ENCODE data around the gene ZNF205. TPM values are rescaled to one million over a fixed set of nuclear protein-coding genes. Genes with fewer than 3 reads are reported as not detected.

The ZNF205 gene
- total and polyA plus RNA-seq, 9 of the 15 experiments (the other 6 are each of a cell fraction or from before 2014, with no cell fraction given): 2.4 to 11.8 (median 5.1) TPM; not detected in 2

- TF ChIP-seq SREBF1 (IDR thresholded peaks at IDR 0.05; ENCODE audit: borderline replicate concordance, low read depth, low read length): no peak
- TF ChIP-seq PHF20 (IDR thresholded peaks at IDR 0.05; ENCODE audit: partially characterized antibody): peak; percentile 93
- no peak for TF ChIP-seq KAT7 (CRISPR knock-in tag; IDR thresholded peaks at IDR 0.05; ENCODE audit: borderline replicate concordance)
- TF ChIP-seq CREB1 (IDR thresholded peaks at IDR 0.05): no peak
- TF ChIP-seq CREB1 (CRISPR knock-in tag; IDR thresholded peaks at IDR 0.05): no peak
- no peak for TF ChIP-seq BACH1 (tag; IDR thresholded peaks at IDR 0.05)
- no peak for TF ChIP-seq RHOXF2B (CRISPR knock-in tag; conservative IDR thresholded peaks at IDR 0.05)
- TF ChIP-seq MBD2 (IDR thresholded peaks at IDR 0.05; ENCODE audit: borderline replicate concordance, low read depth): peak; percentile 42; the same call in 1 of the 2 replicates
- TF ChIP-seq POLR2G (IDR thresholded peaks at IDR 0.05; ENCODE audit: low read depth, low read length): peak; percentile 72
- 0 out of 6 replicates have a peak, but pooled peaks of 1 of the 3 experiments have one; percentile 0 for TF ChIP-seq CTCF (IDR thresholded peaks at IDR 0.05 in 2 of 3, conservative IDR thresholded peaks at IDR 0.05 in 1 of 3; ENCODE audit: insufficient read depth in 2 of 3, low read depth in 1 of 3, low read length in 3 of 3)
- peak; percentile 60; the same call in 1 of the 2 replicates for TF ChIP-seq TOE1 (IDR thresholded peaks at IDR 0.05; ENCODE audit: borderline replicate concordance)
- TF ChIP-seq TOE1 (CRISPR knock-in tag; IDR thresholded peaks at IDR 0.05; ENCODE audit: borderline replicate concordance, low read depth): no peak
- peak; percentile 89 to 96 for TF ChIP-seq MAZ (CRISPR knock-in tag; conservative IDR thresholded peaks at IDR 0.05 in 1 of 2, IDR thresholded peaks at IDR 0.05 in 1 of 2)
- TF ChIP-seq CGGBP1 (CRISPR knock-in tag; IDR thresholded peaks at IDR 0.05): no peak
- no peak for TF ChIP-seq DACH1 (IDR thresholded peaks at IDR 0.05; ENCODE audit: partially characterized antibody)
- no peak for TF ChIP-seq ETS2 (tag; IDR thresholded peaks at IDR 0.05; ENCODE audit: borderline replicate concordance, poor library complexity, severe bottlenecking)
- TF ChIP-seq CREB3L1 (IDR thresholded peaks at IDR 0.05; ENCODE audit: borderline replicate concordance, low read depth): no peak
- TF ChIP-seq ESRRB (CRISPR knock-in tag; IDR thresholded peaks at IDR 0.05; ENCODE audit: borderline replicate concordance): no peak
- no peak for TF ChIP-seq E2F3 (CRISPR knock-in tag; IDR thresholded peaks at IDR 0.05)
- TF ChIP-seq PHF8 (IDR thresholded peaks at IDR 0.05; ENCODE audit: borderline replicate concordance, low read length): peak; percentile 66; the same call in 1 of the 2 replicates
- TF ChIP-seq RFX5 (IDR thresholded peaks at IDR 0.05; ENCODE audit: low read depth, low read length): no peak
- TF ChIP-seq ZNF263 (CRISPR knock-in tag; IDR thresholded peaks at IDR 0.05; ENCODE audit: borderline replicate concordance): no peak; the same call in 1 of the 2 replicates
- no peak for TF ChIP-seq HMBOX1 (IDR thresholded peaks at IDR 0.05)
- peak; percentile 91 for TF ChIP-seq C11orf30 (IDR thresholded peaks at IDR 0.05; ENCODE audit: low read depth)
Measured at GRCh38 chr16:3112058-3112880, at the start of gene ZNF205 (continued).
